IMR-90 (cell line): ENCODE results near the gene IQSEC3. TPM values are rescaled to one million over a fixed set of nuclear protein-coding genes. Genes with fewer than 3 reads are reported as not detected.

Source experiments
- ATAC-seq: fragments of 200-7000 bp; cut with Tn5 transposase; 2 replicates; pipeline ENCODE4 v1.9.1; 2020; ENCODE audit warnings: low read depth, mild to moderate bottlenecking, moderate library complexity
- BruUV-seq: library from RNA; stranded (reverse); fragments of 400-500 nt; replicated peaks from 2 replicates; lab custom pipeline; 2021; lab: Mats Ljungman, UMichigan
- CTCF ChIA-PET: fragments of 300-600 bp; formaldehyde crosslinking; extraction: SDS; loops from one replicate; lab custom pipeline; 2021; ENCODE audit warnings: antibody characterized with exemption; lab: Yijun Ruan, JAX
- POLR2A ChIA-PET: fragments of 300-600 bp; sonication (Branson Sonifier 250); formaldehyde crosslinking; loops from one replicate; lab custom pipeline; 2022; ENCODE audit warnings: antibody characterized with exemption; ENCODE audit not compliant: unreplicated experiment; lab: Charles Lee
- DNase-seq: peaks from one replicate; pipeline ENCODE4 v3.0.0; 2013
- H2AFZ ChIP-seq: replicated peaks from 2 replicates; pipeline ENCODE3; 2013; ENCODE audit warnings: low read length, mild to moderate bottlenecking; ENCODE audit not compliant: poor library complexity
- H2AK5ac ChIP-seq: 2 replicates; pipeline ENCODE4 v1.6.1; 2013; ENCODE audit warnings: low read depth, low read length, inconsistent platforms
- H2AK9ac ChIP-seq: replicated peaks from 2 replicates; pipeline ENCODE3; 2013; ENCODE audit warnings: mild to moderate bottlenecking, low read depth, low read length, moderate library complexity; ENCODE audit not compliant: poor library complexity
- H2BK120ac ChIP-seq: 2 replicates; pipeline ENCODE4 v1.6.1; 2013; ENCODE audit warnings: low read depth, low read length, inconsistent platforms
- H2BK15ac ChIP-seq: 3 replicates; pipeline ENCODE4 v1.6.1; 2013; ENCODE audit warnings: low read depth, low read length, inconsistent platforms
- H2BK20ac ChIP-seq: 2 replicates; pipeline ENCODE4 v1.6.1; 2013; ENCODE audit warnings: low read depth, mild to moderate bottlenecking, inconsistent platforms, low read length, moderate library complexity
- H2BK5ac ChIP-seq: 2 replicates; pipeline ENCODE4 v1.6.1; 2013; ENCODE audit warnings: mild to moderate bottlenecking, low read depth, low read length, inconsistent platforms; ENCODE audit not compliant: poor library complexity, severe bottlenecking
- H3K14ac ChIP-seq: replicated peaks from 2 replicates; pipeline ENCODE4 v1.6.1; 2013; ENCODE audit warnings: low read depth, low read length, inconsistent platforms
- H3K18ac ChIP-seq: 2 replicates; pipeline ENCODE4 v1.6.1; 2013; ENCODE audit warnings: low read depth, low read length, control low read depth
- H3K23ac ChIP-seq: 2 replicates; pipeline ENCODE4 v1.6.1; 2013; ENCODE audit warnings: low read depth, low read length, inconsistent platforms
- H3K27ac ChIP-seq: 2 replicates; pipeline ENCODE4 v1.5.1; 2013; ENCODE audit warnings: mild to moderate bottlenecking, control low read depth, low read length; ENCODE audit not compliant: insufficient read depth
- H3K27me3 ChIP-seq: 2 replicates; pipeline ENCODE4 v1.6.1; 2013; ENCODE audit warnings: low read length; ENCODE audit not compliant: control insufficient read depth, insufficient read depth
- H3K36me3 ChIP-seq: 2 replicates; pipeline ENCODE4 v1.6.1; 2013; ENCODE audit warnings: low read length, mixed read lengths; ENCODE audit not compliant: control insufficient read depth, insufficient read depth
- H3K4ac ChIP-seq: 2 replicates; pipeline ENCODE4 v1.6.1; 2013; ENCODE audit warnings: low read depth, low read length, inconsistent platforms
- H3K4me1 ChIP-seq: 2 replicates; pipeline ENCODE4 v1.6.1; 2013; ENCODE audit warnings: low read length, mixed read lengths; ENCODE audit not compliant: control insufficient read depth, insufficient read depth
- H3K4me2 ChIP-seq: 2 replicates; pipeline ENCODE4 v1.6.1; 2013; ENCODE audit warnings: low read depth, mild to moderate bottlenecking, control low read depth, low read length, moderate library complexity
- H3K4me3 ChIP-seq: 2 replicates; pipeline ENCODE4 v1.5.1; 2013; ENCODE audit warnings: low read depth, mild to moderate bottlenecking, control low read depth, low read length, moderate library complexity; ENCODE audit not compliant: insufficient read depth
- H3K56ac ChIP-seq: 2 replicates; pipeline ENCODE4 v1.6.1; 2013; ENCODE audit warnings: low read length, inconsistent platforms; ENCODE audit not compliant: insufficient read depth; ENCODE audit errors: extremely low read depth
- H3K79me1 ChIP-seq, 2 experiments: 2 replicates each; pipeline ENCODE4 v1.6.1; 2013; ENCODE audit warnings: low read length in 2 of 2, inconsistent platforms in 1 of 2, low read depth in 1 of 2
- H3K9ac ChIP-seq: 2 replicates; pipeline ENCODE4 v1.6.1; 2013; ENCODE audit warnings: low read depth, low read length, control low read depth
- H3K9me1 ChIP-seq: 2 replicates; pipeline ENCODE4 v1.6.1; 2013; ENCODE audit warnings: low read length, inconsistent platforms; ENCODE audit not compliant: insufficient read depth
- H3K9me3 ChIP-seq: 2 replicates; pipeline ENCODE4 v1.6.1; 2013; ENCODE audit warnings: low read length; ENCODE audit not compliant: control insufficient read depth, insufficient read depth
- H4K20me1 ChIP-seq: 2 replicates; pipeline ENCODE4 v1.6.1; 2013; ENCODE audit warnings: low read length, inconsistent platforms; ENCODE audit not compliant: insufficient read depth
- H4K5ac ChIP-seq: 2 replicates; pipeline ENCODE4 v1.6.1; 2013; ENCODE audit warnings: mild to moderate bottlenecking, low read depth, low read length, control low read depth
- H4K8ac ChIP-seq, 2 experiments: 2 replicates each; pipeline ENCODE4 v1.6.1; 2013; ENCODE audit warnings: low read depth in 2 of 2, low read length in 2 of 2, control low read depth in 1 of 2, inconsistent platforms in 1 of 2
- H4K91ac ChIP-seq: 2 replicates; pipeline ENCODE4 v1.6.1; 2013; ENCODE audit warnings: low read depth, low read length, inconsistent platforms; ENCODE audit not compliant: insufficient read depth
- BHLHE40 ChIP-seq: fragments of 150-350 bp; IDR thresholded peaks from 2 replicates; pipeline ENCODE4 v1.6.1; 2016; ENCODE audit warnings: mild to moderate bottlenecking, low read depth, low read length
- CEBPB ChIP-seq: IDR thresholded peaks from 2 replicates; pipeline ENCODE4 v1.6.1; 2012; ENCODE audit warnings: low read depth, low read length, improper control_type of control experiment
- CHD1 ChIP-seq: IDR thresholded peaks from 2 replicates; pipeline ENCODE4 v1.6.1; 2012; ENCODE audit warnings: low read depth, low read length, improper control_type of control experiment
- CTCF ChIP-seq: conservative IDR thresholded peaks from 2 replicates; pipeline ENCODE4 v1.5.1; 2012; ENCODE audit warnings: mild to moderate bottlenecking, low read depth, low read length, improper control_type of control experiment
- FOS ChIP-seq: fragments of 150-350 bp; IDR thresholded peaks from 2 replicates; pipeline ENCODE4 v1.6.1; 2016; ENCODE audit warnings: low read depth, low read length
- MAFK ChIP-seq: IDR thresholded peaks from 2 replicates; pipeline ENCODE4 v1.6.1; 2012; ENCODE audit warnings: low read depth, low read length, improper control_type of control experiment
- MAZ ChIP-seq: IDR thresholded peaks from 2 replicates; pipeline ENCODE4 v1.6.1; 2012; ENCODE audit warnings: low read depth, mild to moderate bottlenecking, low read length, improper control_type of control experiment, moderate library complexity, borderline replicate concordance
- MXI1 ChIP-seq: IDR thresholded peaks from 2 replicates; pipeline ENCODE4 v1.6.1; 2012; ENCODE audit warnings: low read depth, mild to moderate bottlenecking, low read length, moderate library complexity, borderline replicate concordance
- NFE2L2 ChIP-seq: fragments of 150-350 bp; IDR thresholded peaks from 2 replicates; pipeline ENCODE4 v1.6.1; 2016; ENCODE audit warnings: low read depth, mild to moderate bottlenecking, low read length
- POLR2A ChIP-seq: IDR thresholded peaks from 2 replicates; pipeline ENCODE4 v1.6.1; 2012; ENCODE audit warnings: mild to moderate bottlenecking, low read depth, low read length
- RAD21 ChIP-seq: IDR thresholded peaks from 2 replicates; pipeline ENCODE4 v1.6.1; 2012; ENCODE audit warnings: low read length, improper control_type of control experiment
- RCOR1 ChIP-seq: IDR thresholded peaks from 2 replicates; pipeline ENCODE4 v1.6.1; 2012; ENCODE audit warnings: mild to moderate bottlenecking, low read length, improper control_type of control experiment; ENCODE audit not compliant: insufficient replicate concordance
- RFX5 ChIP-seq: IDR thresholded peaks from 2 replicates; pipeline ENCODE4 v1.8.0; 2012; ENCODE audit warnings: low read depth, mild to moderate bottlenecking, low read length, moderate library complexity
- SMC3 ChIP-seq: fragments of 150-350 bp; IDR thresholded peaks from 2 replicates; pipeline ENCODE4 v1.6.1; 2016; ENCODE audit warnings: low read depth, mild to moderate bottlenecking, antibody characterized with exemption, low read length, moderate library complexity
- WGBS, 2 experiments: methylation state at CpG; one replicate each; pipeline versions ENCODE4 v1.1.5 to v1.1.7; 2013; ENCODE audit warnings: missing lambda C conversion rate in 2 of 2; ENCODE audit not compliant: insufficient read length in 1 of 2; ENCODE audit errors: extremely low coverage in 2 of 2; 5-methylcytosine and 5-hydroxymethylcytosine counted together
- dilution Hi-C: fragments of 300-500 bp; cut with HindIII; formaldehyde crosslinking; loops from one replicate; pipeline ENCODE4 v1.14.3; 2018; ENCODE audit warnings: low sequenced_read_pairs; ENCODE audit not compliant: unreplicated experiment
- in situ Hi-C: fragments of 300-500 bp; cut with MboI; formaldehyde crosslinking; loops from 3 replicates; pipeline ENCODE4 v1.14.3; 2019; ENCODE audit warnings: low sequenced_read_pairs, inconsistent platforms, mixed read lengths
- intact Hi-C: fragments of 100-400 bp; cut with micrococcal nuclease; formaldehyde crosslinking; loops from 2 replicates; pipeline ENCODE4 v1.10.0; 2022
- polyA plus RNA-seq, 3 experiments: library from polyadenylated mRNA; depleted of rRNA; stranded (reverse); fragments of >200 nt; gene quantifications; 2 replicates each; pipeline ENCODE4 v1.2.3, GENCODE V29; 2012; ENCODE audit warnings: low replicate concordance in 1 of 3
- total RNA-seq: library from RNA; depleted of rRNA; stranded (reverse); fragments of >200 nt; gene quantifications from 2 replicates; pipeline ENCODE4 v1.2.3, GENCODE V29; 2012
- TF ChIP-seq, protein P1 (sequence below): fragments of 150-350 bp; IDR thresholded peaks from 2 replicates; pipeline ENCODE4 v1.6.1; 2016; ENCODE audit warnings: low read depth, mild to moderate bottlenecking, low read length, moderate library complexity, borderline replicate concordance
- TF ChIP-seq, protein P2 (sequence below): fragments of 150-350 bp; IDR thresholded peaks from 2 replicates; pipeline ENCODE4 v1.6.1; 2017; ENCODE audit warnings: mild to moderate bottlenecking, antibody characterized with exemption, low read length, low read depth

Gene IQSEC3
- total and polyA plus RNA-seq, 2 of the 4 experiments (the other 2 are of a cell fraction), result 0.10 TPM; not detected in 1

GRCh38 chr12:131732-132495 is 65.3 kb downstream of the IQSEC3 start:
- BruUV-seq, result no TSS peak
- Histone ChIP-seq H3K18ac (no peak overlapping the region), H3K36me3 (no peaks in the 10 kb centered on the region), H3K4ac (no peak overlapping the region), H2AK9ac (no peak overlapping the region), H3K27me3 (peaks cover 64% of the 10 kb centered on the region), H2AFZ (peak overlapping the region; percentile 43), H3K79me1 (no peaks in the 10 kb centered on the region), H3K23ac (no peak overlapping the region), H4K91ac (no peak overlapping the region), H4K5ac (no peak overlapping the region), H3K4me2 (no peak overlapping the region), H2BK15ac (no peak overlapping the region), H2BK20ac (no peak overlapping the region), H3K9me1 (no peaks in the 10 kb centered on the region), H3K9ac (no peak overlapping the region), H3K4me3 (no peak overlapping the region), H3K4me1 (no peaks in the 10 kb centered on the region), H3K14ac (no peak overlapping the region), H4K8ac (no peak overlapping the region), H2BK5ac (no peak overlapping the region), H2BK120ac (no peak overlapping the region), H3K56ac (no peak overlapping the region), H3K27ac (no peak overlapping the region), H4K20me1 (no peaks in the 10 kb centered on the region), H2AK5ac (no peak overlapping the region), H3K9me3 (no peaks in the 10 kb centered on the region)
- dilution Hi-C loops (no loop called here), intact Hi-C loops (no loop called here), in situ Hi-C loops (no loop called here)
- 77% methylated on average over 10 of the region's 12 CpGs; no CpG with 5 or more reads in 1 of the 2 experiments for WGBS, 2 experiments
- DNase-seq (no peak), ATAC-seq (no peak)
- no peak for TF ChIP-seq CHD1
- no peak for TF ChIP-seq MXI1
- TF ChIP-seq MAZ, result no peak
- no peak for TF ChIP-seq RCOR1
- no peak for TF ChIP-seq FOS
- TF ChIP-seq, protein P1, sequence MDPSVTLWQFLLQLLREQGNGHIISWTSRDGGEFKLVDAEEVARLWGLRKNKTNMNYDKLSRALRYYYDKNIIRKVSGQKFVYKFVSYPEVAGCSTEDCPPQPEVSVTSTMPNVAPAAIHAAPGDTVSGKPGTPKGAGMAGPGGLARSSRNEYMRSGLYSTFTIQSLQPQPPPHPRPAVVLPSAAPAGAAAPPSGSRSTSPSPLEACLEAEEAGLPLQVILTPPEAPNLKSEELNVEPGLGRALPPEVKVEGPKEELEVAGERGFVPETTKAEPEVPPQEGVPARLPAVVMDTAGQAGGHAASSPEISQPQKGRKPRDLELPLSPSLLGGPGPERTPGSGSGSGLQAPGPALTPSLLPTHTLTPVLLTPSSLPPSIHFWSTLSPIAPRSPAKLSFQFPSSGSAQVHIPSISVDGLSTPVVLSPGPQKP, result no peak
- no peak for TF ChIP-seq NFE2L2
- TF ChIP-seq RFX5, result no peak
- TF ChIP-seq SMC3, result no peak
- no peak for TF ChIP-seq RAD21
- TF ChIP-seq, protein P2, sequence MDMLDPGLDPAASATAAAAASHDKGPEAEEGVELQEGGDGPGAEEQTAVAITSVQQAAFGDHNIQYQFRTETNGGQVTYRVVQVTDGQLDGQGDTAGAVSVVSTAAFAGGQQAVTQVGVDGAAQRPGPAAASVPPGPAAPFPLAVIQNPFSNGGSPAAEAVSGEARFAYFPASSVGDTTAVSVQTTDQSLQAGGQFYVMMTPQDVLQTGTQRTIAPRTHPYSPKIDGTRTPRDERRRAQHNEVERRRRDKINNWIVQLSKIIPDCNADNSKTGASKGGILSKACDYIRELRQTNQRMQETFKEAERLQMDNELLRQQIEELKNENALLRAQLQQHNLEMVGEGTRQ, result no peak
- no peak for TF ChIP-seq CEBPB
- TF ChIP-seq MAFK, result no peak
- TF ChIP-seq POLR2A, result no peak
- TF ChIP-seq BHLHE40, result no peak
- TF ChIP-seq CTCF, result no peak
- ChIA-PET POLR2A (no interaction called here), CTCF (no interaction called here)
